ENCODE measurements around the gene IDH3B. TPM values are rescaled to one million over a fixed set of nuclear protein-coding genes. Genes with fewer than 3 reads are reported as not detected.

The IDH3B gene
- total RNA-seq, 1 donor from 2014 or later, result 46.9 TPM

- DNase-seq (ENCODE audit: low spot score), result no peak
- peak; percentile 12 for ATAC-seq
Measured at GRCh38 chr20:2658414-2659354, 5.3 kb downstream of the IDH3B start.

GRCh38 chr20:2657674-2658073 lies 6.3 kb downstream of the IDH3B start:
- ATAC-seq, result no peak
- no peak for DNase-seq (ENCODE audit: low spot score)

GRCh38 chr20:2657241-2657640 lies 6.8 kb downstream of the IDH3B start:
- DNase-seq (ENCODE audit: low spot score) (no peak), ATAC-seq (no peak)

GRCh38 chr20:2656471-2657117 lies 7.4 kb downstream of the IDH3B start:
- DNase-seq (ENCODE audit: low spot score), result no peak
- ATAC-seq, result no peak

GRCh38 chr20:2655331-2656116 lies 8.5 kb downstream of the IDH3B start:
- ATAC-seq (no peak), DNase-seq (ENCODE audit: low spot score) (no peak)

GRCh38 chr20:2654831-2655230 lies 9.2 kb downstream of the IDH3B start:
- ATAC-seq (no peak), DNase-seq (ENCODE audit: low spot score) (no peak)

- no peak for ATAC-seq
- no peak for DNase-seq (ENCODE audit: low spot score)
Measured at GRCh38 chr20:2654384-2654822, 9.6 kb downstream of the IDH3B start.

- no peak for DNase-seq (ENCODE audit: low spot score)
Measured at GRCh38 chr20:2653556-2654383, 10.2 kb downstream of the IDH3B start.

GRCh38 chr20:2652724-2653555 lies 11.1 kb downstream of the IDH3B start:
- ATAC-seq, result peak; percentile 58
- DNase-seq (ENCODE audit: low spot score), result peak; percentile 50

More at GRCh38 chr20:2653556-2654383, 10.2 kb downstream of the IDH3B start:
- no peak for ATAC-seq

- DNase-seq (ENCODE audit: low spot score), result peak; percentile 94
- peak; percentile 98 for ATAC-seq
Measured at GRCh38 chr20:2651772-2652723, 12.0 kb downstream of the IDH3B start, which contains the start of gene NOP56. TSS of gene NOP56 (plus strand) at chr20:2652632. CDS start at chr20:2652661, 29 bp downstream.

- DNase-seq (ENCODE audit: low spot score) (no peak), ATAC-seq (no peak)
Measured at GRCh38 chr20:2643708-2644107, 20.3 kb downstream of the IDH3B start.

GRCh38 chr20:2640899-2641298 lies 23.1 kb downstream of the IDH3B start:
- DNase-seq (ENCODE audit: low spot score) (no peak), ATAC-seq (no peak)

- DNase-seq (ENCODE audit: low spot score), result no peak
- ATAC-seq, result no peak
Measured at GRCh38 chr20:2640260-2640659, 23.8 kb downstream of the IDH3B start.

GRCh38 chr20:2637246-2637645 lies 26.8 kb downstream of the IDH3B start:
- ATAC-seq, result no peak
- no peak for DNase-seq (ENCODE audit: low spot score)

- peak; percentile 68 for ATAC-seq
- DNase-seq (ENCODE audit: low spot score), result no peak
Measured at GRCh38 chr20:2633381-2633780, 30.6 kb downstream of the IDH3B start.

GRCh38 chr20:2631228-2631627 lies 32.8 kb downstream of the IDH3B start:
- no peak for ATAC-seq
- no peak for DNase-seq (ENCODE audit: low spot score)

- ATAC-seq (no peak), DNase-seq (ENCODE audit: low spot score) (no peak)
Measured at GRCh38 chr20:2626853-2627541, 37.0 kb downstream of the IDH3B start.

GRCh38 chr20:2625062-2625461 lies 39.0 kb downstream of the IDH3B start:
- ATAC-seq (no peak), DNase-seq (ENCODE audit: low spot score) (no peak)

Measured in left lobe of liver (tissue), 2 donors.